Embryonic facial prominence (tissue), 1 donor: ENCODE results near the gene ABLIM1.

Source experiments
- DNase-seq: peaks from one replicate; pipeline ENCODE4 v3.0.0-alpha.2; 2016; ENCODE audit errors: extremely low spot score

The ABLIM1 gene

GRCh38 chr10:114489521-114490310 lies 168.4 kb downstream of the ABLIM1 start:
- no peak for DNase-seq

DNA sequence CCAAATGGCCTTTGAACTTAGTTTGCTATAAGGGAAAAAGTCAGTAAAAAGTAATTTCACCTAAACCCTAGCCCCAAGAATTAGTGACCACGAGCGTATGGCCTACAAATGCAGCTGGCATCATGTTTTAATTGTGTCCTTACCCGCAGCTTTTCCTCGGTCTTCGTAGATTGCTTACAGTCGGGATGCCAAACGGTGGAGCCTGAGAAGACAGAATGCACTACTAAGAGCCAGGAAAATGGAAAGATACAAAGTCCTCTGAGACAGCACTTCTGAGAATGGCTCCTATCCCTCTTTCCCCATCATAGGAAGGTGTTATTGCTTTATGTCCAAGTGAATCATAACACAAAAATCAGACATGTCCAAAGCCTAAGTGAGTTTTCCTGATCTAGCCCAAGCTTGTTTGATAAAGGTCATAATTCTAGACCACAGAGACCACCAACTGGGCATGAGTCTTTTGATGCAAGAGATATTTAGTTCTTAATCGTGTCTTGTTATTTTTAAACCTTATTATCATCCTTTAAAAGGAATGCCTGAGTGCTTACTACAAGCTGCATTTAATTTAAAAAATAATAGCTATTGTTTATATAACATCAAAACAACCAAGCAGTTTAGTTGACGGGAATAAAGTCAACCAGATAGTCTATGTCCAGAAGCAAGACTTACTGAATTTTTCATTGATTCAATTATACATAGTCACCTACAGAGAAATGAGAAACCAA lies 170.1 kb downstream of the ABLIM1 start:
- DNase-seq: no peak

- no peak for DNase-seq
These were observed 170.9 kb downstream of the ABLIM1 start for GRCh38 chr10:114486938-114487814.

- no peak for DNase-seq
These were observed 172.2 kb downstream of the ABLIM1 start for GRCh38 chr10:114485696-114486400.

- no peak for DNase-seq
These were observed 174.5 kb downstream of the ABLIM1 start for GRCh38 chr10:114483575-114483974.

- DNase-seq: no peak
These were observed 175.4 kb downstream of the ABLIM1 start for GRCh38 chr10:114482480-114483304.

DNA sequence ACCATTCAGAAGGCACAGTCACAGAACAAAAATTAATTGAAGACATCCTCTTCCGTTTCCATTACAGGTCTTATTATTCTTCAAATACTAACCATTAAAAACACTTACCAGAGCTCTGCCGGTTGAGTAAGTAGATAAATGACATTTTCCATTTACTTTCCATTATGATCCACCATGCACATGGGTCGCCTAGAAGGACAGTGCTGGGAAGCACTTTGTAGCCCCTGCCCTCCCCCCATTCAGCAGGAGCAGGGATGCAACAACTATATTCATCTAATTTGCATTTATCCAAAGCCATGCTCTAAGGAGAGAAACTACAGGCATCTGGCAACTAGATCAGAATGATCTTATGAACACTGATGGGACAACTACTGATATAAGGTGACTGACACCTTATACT lies 177.0 kb downstream of the ABLIM1 start:
- DNase-seq: no peak

- no peak for DNase-seq
These were observed 178.2 kb downstream of the ABLIM1 start for GRCh38 chr10:114479836-114480235.

DNA sequence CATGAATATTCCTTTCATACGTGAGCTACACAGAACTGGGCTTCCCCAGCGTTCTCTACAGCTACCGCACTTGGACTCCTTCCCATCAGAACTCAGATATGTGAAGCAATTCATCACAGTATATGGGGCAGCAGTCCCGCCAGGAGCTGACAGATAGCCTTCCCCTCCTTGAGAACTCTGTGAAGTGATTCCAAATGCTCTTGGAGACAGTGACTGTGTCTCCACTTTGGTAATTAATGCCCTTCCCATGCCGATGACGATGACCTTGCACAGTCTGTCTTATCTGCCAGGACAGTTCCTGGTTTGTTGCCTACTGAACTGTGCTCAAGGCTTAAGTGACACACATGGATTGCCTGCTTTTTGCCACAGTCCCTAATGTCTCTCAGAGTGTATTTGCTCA lies 178.8 kb downstream of the ABLIM1 start:
- no peak for DNase-seq

DNA sequence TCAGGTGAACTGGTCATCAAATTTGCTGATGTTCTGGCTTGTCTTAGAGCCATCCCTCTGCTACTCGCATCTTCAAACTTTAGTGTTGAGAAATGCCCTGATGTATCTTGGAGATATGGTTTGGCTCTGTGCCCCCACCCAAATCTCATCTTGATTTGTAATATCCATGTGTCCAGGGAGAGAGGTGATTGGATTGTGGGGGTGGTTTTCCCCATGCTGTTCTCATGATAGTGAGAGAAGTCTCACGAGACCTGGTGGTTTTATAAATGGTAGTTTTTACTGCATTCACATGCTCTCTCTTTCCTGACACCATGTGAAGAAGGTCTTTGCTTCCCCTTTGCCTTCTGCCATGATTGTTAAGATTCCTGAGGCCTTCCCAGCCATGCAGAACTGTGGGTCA lies 179.8 kb downstream of the ABLIM1 start:
- DNase-seq: no peak

GRCh38 chr10:114477285-114477684 lies 180.8 kb downstream of the ABLIM1 start:
- DNase-seq: peak; percentile 29

- no peak for DNase-seq
These were observed 183.1 kb downstream of the ABLIM1 start for GRCh38 chr10:114474989-114475388.

DNA sequence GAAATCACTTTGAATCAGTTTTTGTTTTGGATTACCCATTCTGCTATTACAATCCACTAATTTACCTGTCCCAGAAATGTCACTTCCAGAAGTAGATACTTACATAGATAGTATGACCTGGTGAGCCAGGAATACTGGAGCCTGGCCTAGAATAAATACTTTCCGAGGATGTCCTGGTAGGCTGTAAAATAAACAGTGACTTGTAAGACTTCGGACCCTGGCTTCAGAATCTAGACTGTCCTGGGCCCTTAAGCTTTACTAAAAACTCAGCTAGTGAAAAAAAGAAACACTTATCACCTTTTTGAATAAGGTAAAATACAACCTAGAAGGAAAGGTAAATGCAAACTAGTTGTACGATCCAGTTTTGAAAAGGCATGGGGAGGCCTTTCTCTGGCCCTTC lies 184.3 kb downstream of the ABLIM1 start:
- DNase-seq: no peak

- DNase-seq: no peak
These were observed 185.2 kb downstream of the ABLIM1 start for GRCh38 chr10:114472877-114473253.

GRCh38 chr10:114471906-114472876 lies 185.9 kb downstream of the ABLIM1 start:
- DNase-seq: no peak

DNA sequence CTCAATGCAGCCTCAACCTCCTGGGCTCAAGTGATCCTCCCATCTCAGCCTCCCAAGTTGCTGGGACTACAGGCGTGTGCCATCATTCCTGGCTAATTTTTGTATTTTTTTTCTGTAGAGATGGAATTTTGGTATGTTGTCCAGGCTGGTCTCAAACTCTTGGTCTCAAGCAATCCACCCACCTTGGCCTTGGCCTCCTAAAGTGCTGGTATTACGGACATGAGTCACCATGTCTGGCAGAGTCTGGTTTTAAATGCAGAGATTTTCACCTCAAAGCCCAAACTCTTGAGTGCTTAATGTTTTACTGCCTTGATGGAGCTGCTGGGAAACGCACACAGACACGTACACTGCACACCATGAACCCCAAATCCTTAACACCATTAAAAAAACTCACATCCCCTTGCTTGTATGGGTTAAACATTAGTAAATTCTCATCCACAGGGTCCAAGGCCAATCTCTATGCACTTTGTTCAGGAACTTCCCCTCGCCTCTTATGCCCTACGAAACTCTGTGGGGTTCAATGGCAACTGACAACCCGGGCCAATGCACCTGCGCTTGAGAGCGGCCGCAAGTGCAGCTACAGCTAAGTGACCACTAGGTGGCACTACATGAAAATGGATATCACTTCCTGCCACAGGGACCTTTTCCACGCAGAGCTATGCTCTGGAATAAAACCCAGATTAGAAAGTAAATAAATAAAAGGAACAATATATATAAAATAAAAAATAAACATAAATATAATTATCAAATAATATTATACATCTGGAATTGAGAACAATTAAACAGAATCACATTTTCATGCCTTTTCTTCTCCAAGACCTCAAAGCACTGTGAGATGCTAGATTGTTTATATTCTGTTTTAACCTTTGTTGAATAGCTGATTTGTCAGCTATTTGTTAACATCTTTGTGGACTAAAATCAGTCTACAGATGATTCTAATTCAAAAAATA lies 186.8 kb downstream of the ABLIM1 start:
- peak; percentile 60 for DNase-seq

- no peak for DNase-seq
These were observed 187.7 kb downstream of the ABLIM1 start for GRCh38 chr10:114470361-114470760.

- no peak for DNase-seq
These were observed 199.1 kb downstream of the ABLIM1 start for GRCh38 chr10:114458955-114459354.
